Caki2 (cell line): ENCODE measurements around the gene GTSE1. TPM values are rescaled to one million over a fixed set of nuclear protein-coding genes. Genes with fewer than 3 reads are reported as not detected.

Experiments
- DNase-seq: peaks from one replicate; pipeline ENCODE4 v3.0.0-alpha.2; 2015; ENCODE audit warnings: low read depth
- in situ Hi-C: cut with HindIII; loops from 2 replicates; pipeline ENCODE4 v1.10.0; 2016; ENCODE audit warnings: low sequenced_read_pairs, low pct_unique_long_range_greater_than_20kb, mixed read lengths
- total RNA-seq: library from RNA; depleted of rRNA; stranded (reverse); fragments of >200 nt; shearing (Covaris generic); gene quantifications from 2 replicates; pipeline ENCODE4 v1.2.3, GENCODE V29; 2014; ENCODE audit warnings: low replicate concordance

Gene GTSE1
- total RNA-seq, 1 experiment from 2014 or later = 27.6 TPM

DNA sequence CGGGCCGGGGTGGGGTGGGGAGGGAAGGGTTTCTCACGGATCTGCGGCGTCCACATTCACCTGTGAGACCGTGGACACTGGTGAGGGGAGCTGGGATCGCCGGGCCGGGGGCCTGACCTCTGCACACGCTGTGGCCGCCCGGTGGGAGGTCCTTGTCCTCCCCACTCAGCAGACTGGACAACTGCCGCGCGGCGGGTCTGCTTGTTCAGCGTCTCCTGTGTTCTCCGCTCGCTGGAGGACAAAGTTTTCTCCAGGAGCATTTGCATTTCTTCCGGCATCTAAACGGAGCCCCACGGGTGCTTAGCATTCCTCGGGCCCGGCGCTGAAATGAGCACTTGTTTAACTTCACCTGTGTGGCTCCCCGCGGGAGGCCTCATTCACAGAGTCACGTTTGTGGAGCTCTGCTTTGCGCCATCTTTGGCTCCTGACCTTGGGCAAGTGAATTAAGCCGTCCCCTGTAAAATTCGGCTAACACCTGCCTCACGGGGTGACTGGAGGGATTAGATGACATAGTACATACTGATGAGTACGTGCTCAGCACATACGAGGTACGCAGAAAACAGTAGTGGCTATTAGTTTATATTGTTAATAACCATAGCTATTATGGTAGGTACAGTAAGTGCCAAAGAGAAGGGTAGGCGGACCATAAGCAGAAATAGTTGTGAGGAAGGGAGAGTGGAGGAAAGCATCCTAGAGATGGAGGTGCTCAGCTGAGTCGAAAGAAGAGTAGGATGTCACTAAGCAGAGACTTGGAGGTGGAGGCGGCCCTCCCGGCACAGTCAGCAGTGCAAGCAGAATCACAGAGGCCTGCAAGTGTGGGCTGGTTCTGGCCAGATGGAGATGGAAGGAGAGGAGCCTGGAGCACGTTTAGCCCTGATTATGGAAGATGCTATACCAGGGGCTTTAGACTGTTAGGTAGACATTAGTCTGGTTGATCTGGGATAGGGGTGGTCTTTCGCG is 39.7 kb downstream of the GTSE1 start:
- no peak for DNase-seq
- in situ Hi-C loops = loop anchor here (10.0 kb wide), 2 partner anchors 108 to 192 kb away; no protein-coding TSS in a partner anchor

DNA sequence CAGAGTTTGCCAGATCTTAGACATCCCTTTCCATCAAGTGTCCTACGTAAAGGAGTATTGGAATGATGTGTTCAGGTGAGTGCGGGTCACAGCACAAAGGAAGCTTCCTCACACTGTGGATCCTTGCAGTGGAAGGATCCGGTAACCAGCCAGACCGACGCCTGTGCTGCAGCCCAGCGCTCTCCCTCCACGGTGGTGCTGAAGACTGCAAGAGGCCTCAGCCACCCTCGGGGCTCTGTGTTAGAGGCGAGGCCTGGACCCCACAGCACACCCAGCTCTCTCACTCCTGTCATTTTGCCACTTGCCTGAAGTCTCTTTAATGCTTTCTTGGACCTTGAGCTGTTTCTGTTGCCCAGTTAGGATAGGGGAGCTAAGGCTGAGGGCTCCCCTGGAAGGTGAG is 41.2 kb downstream of the GTSE1 start:
- in situ Hi-C loops = loop anchor here (10.0 kb wide), 2 partner anchors 107 to 193 kb away; no protein-coding TSS in a partner anchor
- DNase-seq = no peak

DNA sequence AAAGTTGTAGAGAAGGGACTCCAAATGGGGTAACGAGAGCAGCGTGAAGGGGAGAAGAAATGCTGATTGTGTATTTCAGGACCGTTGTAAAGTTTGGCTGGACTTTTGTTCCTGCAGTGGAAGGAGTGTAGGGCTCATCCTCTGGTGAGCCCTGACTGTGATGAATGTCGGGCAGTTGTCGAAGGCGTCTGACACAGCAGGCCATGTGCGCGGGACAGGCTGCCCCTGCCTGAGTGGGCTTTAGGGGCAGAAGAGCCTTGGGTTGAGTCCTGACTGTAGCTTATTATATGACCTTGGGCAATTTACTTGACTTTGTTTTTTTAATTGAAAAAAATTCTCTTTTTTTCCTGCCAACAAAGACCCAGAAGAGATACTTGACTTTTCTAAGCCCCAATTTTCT is 42.0 kb downstream of the GTSE1 start:
- DNase-seq = no peak
- in situ Hi-C loops = loop anchor here (10.0 kb wide), 2 partner anchors 106 to 194 kb away; no protein-coding TSS in a partner anchor

DNA sequence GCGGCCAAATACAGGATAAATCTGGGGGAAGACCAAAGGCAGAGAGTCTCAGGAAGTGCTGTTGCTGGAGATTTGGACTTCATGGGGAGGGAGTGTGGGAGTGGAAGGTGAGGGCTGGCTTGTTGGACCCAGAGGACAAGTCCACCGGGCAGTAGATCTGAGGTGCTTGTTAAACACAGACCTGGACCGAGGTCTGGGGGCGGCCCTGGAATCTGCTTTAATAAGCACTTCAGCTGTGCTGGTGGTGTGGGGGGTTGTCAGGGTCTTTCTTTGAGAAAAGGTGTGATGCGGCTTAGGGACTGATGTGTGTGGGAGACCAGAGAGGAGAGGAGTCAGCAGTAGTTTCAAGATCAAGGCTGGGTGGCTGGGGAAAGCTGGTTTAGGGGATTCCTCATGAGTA is 43.3 kb downstream of the GTSE1 start:
- in situ Hi-C loops = loop anchor here (10.0 kb wide), 2 partner anchors 105 to 195 kb away; no protein-coding TSS in a partner anchor

DNA sequence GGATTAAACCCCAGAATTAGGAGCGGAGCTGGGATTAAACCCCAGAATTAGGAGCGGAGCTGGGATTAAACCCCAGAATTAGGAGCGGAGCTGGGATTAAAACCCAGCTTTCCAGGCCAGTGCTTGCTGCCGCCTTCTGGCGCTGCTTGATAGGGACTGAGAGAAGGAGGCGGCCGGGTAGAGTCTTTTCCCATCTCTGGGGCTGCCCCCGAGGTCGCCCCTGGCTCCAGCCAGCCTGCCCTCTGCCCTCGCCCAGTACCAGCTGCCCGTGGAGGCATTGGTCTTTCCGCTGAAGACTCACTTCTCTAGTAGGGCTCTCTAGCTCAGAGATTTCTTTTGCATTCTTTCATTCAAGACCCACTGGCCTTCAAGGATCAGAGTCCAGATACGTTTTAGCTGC is 44.0 kb downstream of the GTSE1 start:
- in situ Hi-C loops = no loop called here
- no peak for DNase-seq

More for the DNA sequence above, 43.3 kb downstream of the GTSE1 start:
- DNase-seq = no peak

DNA sequence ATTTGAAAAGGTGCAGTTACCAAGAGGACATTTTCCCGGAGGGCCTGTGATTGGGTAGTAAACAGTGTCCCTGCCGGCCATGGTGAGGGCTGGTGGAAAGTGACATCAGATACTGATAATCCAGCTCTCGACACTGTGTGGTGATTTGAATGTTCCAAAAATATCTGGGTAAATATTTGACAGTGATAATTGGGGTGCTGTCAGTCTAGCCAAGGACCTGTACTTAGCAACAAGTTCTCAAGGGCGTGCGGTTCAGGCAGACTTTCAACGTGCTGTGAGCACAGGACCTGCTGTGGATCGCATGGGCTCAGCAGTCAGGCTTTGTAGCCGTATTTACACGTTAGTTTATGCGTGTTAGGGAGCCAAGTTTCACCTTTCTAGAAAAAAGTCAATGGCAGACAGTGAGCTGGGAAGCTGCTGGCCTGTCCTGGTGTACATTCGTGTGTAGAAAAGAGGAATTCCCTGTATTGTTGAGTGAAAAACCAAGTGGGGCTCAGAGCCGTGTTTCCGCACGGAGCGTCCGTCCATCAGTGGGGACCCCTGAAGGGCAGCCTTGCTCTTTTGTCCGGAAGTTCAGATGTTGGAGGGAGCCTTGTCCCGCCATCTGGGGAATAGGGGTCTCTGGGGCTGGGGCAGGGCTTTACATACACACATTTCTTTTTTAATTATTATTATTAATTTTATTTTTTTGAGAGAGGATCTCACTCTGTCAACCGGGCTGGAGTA is 50.2 kb downstream of the GTSE1 start:
- no peak for DNase-seq
- in situ Hi-C loops = no loop called here

DNA sequence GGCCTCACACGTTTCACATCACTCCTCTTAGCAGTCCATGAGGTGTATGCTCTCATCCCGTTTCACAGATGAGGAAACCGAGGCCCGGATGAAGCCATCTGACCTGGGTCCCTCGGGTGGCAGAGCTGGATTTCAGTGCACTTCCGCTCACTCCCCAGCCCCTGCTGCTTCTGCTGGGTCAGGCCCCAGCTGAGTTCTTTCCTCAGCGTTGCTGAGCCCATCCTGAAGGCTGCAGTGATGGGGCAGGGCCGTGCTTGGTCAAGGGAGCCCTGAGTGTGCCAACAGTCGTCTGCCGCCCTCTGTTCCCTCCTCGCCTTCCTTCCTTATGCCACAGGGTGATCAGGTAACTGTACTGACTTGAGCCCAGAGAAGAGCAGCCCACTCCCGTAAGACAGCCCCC is 51.0 kb downstream of the GTSE1 start:
- no peak for DNase-seq
- in situ Hi-C loops = no loop called here

DNA sequence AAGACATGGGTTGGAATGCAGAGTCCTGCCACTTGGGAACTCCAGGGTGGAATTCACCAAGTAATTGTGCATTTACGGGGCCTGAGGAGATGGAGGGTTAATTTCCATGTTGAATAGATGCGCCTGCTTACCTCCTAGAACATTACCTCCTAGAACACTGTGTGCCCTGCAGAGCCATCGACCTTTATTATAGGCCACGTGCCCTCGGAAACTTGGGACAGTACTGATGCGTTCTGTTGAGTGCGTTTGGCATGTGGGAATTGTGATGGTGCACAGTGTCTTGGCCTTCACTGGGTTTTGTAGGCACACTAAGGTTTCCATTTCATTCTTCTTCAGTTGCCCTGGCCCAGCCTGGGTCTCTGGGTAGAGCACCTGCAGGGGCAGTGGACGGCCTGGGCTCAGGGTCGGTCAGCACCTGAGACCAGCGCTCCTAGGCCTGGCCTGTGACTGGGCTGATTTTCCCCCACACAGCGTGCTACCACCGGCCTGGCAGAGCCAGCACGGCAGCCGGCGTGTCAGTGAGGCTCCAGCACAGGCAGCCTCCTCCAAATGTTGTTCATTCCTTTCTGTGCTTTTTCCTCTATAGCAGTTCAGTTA is 51.5 kb downstream of the GTSE1 start:
- in situ Hi-C loops = no loop called here
- no peak for DNase-seq

DNA sequence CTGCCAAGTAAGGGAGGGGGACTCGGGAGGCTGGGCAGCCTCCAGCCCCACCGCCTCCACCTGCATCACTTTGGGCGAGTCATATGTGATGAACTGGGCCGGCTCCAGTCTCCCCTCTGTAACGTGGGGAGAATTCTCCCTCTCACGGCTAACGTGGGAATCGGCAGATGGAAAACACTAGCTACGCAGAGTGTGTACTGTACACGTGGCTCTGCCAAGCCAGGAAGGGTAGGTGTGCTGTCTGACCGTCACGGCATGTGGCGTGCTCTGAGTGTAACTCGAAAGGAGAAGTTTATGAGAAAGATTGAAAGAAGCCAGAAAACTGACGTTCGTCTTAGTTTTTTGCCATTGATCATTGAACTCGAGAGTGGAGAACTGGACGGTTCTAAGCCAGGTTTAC is 52.6 kb downstream of the GTSE1 start:
- in situ Hi-C loops = no loop called here

DNA sequence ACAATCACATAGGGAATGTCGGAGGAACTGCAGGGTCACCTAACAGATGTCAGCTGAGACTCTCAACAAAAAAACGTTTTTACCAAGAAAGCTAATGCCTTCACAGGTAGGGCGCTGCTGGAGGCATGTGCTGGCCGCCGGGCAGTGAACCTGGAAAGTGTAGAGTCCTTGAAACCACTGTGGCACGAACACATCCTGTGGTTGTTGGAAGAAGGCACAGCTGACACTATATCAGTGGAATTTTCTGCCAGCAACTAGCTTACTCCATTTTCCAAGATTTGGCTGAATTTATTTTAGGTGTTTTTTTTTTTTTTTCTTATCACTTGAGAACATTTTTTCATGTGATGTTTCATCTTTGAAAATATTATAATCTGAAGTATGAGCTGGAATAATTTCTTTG is 53.0 kb downstream of the GTSE1 start:
- in situ Hi-C loops = no loop called here
- no peak for DNase-seq

More for the DNA sequence above, 52.6 kb downstream of the GTSE1 start:
- DNase-seq = no peak

DNA sequence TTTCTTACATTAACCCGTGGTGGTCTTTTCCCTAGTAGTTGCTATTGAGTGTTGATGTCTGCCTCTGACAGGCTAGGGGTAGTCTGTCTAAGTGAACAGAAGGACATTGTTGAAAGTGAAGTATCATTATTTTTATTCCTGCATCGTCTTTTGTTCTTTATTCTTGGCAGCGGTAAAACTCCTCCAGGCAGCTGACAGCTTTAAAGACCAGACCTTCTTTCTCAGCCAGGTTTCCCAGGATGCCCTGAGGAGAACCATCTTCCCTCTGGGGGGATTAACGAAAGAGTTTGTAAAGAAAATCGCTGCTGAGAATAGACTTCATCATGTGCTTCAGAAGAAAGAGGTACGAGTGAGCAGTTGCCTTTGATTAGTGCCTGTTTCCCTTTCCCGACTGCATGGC is 53.5 kb downstream of the GTSE1 start:
- in situ Hi-C loops = no loop called here

DNA sequence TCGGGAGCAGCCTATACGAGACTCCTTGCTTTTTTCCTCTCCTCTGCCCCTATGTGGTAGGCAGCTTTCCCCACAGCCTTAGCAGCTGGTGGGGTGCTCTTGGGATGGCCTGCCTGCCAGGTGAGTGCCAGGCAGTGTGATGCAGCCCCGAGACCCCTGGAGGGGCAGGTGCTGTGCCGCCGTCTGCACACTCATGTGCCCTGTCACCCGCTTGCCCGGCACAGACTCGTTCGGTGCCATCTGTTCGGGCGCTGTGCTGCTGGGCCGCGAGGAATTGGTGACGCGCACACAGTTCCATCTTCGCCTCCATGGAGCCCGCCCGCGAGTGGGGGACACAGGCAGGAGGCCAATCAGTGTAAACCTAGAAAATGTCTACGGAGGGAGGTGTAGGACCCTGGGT is 54.0 kb downstream of the GTSE1 start:
- no peak for DNase-seq
- in situ Hi-C loops = no loop called here

More for the DNA sequence above, 53.5 kb downstream of the GTSE1 start:
- no peak for DNase-seq

DNA sequence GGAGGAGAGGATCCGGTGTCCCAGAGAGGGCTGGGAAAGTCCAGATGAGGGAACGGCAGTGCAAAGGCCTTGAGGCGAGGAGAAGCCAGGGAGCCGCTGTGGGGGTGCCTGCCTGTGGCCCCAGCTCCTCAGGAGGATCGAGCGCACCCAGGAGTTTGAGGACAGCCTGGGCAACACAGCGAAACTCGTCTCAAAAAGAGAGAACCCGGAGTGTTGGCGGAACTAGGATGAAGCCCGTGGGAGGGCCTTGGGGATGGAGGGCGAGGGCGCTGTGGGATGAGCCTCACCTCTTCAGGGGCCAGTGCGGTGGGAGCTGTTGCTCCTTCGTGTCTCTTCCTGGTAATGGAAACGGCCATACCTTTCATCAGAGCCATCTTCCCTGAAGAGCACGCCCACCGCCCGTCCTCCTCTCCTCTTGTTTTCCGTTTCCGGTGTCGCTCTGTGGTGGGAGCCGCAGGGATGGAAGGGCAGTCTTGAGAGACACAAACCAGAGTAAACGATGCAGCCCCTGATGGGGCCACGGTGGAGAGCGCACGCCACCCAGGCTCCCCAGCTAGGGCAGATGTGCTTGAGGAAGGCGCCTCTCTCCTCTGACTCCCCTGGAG is 54.6 kb downstream of the GTSE1 start:
- in situ Hi-C loops = no loop called here
- DNase-seq = no peak

DNA sequence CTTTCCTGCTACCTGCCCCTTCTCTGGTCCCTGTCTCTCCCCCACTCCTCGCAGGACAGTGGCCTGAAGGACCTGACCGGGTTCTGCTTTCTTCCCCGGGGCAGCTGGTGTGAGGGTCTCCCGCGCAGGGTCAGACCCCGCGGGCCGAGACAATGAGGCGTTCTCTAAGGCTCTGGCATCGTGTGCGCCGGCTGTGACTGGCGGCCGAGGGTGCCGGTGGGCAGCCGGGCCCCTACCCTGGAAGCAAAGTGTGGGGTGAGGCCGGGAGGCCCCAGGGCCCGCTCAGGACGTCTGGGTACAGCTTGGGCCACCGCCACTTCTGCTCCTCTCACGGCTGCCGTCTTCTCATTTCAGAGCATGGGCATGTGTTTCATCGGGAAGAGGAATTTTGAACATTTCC is 55.1 kb downstream of the GTSE1 start:
- DNase-seq = no peak
- in situ Hi-C loops = no loop called here

DNA sequence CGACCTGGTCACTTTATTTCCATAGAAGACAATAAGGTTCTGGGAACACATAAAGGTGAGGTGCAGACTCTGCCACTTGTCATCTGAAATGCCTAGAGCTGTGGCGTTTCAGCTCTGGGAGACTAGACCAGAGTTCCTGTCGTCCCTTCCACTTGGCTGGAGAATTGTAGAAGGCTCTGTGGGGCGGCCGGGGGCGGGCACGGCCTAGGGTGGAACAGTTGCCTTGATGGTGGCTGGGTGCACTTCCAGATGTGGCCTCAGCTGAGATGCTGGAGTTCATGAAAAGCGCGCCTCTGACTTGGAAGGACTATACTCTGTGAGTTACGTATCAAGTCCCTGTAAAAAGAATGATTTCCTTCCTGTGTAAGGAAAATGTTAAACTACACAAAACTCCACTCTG is 55.6 kb downstream of the GTSE1 start:
- DNase-seq = no peak
- in situ Hi-C loops = no loop called here

DNA sequence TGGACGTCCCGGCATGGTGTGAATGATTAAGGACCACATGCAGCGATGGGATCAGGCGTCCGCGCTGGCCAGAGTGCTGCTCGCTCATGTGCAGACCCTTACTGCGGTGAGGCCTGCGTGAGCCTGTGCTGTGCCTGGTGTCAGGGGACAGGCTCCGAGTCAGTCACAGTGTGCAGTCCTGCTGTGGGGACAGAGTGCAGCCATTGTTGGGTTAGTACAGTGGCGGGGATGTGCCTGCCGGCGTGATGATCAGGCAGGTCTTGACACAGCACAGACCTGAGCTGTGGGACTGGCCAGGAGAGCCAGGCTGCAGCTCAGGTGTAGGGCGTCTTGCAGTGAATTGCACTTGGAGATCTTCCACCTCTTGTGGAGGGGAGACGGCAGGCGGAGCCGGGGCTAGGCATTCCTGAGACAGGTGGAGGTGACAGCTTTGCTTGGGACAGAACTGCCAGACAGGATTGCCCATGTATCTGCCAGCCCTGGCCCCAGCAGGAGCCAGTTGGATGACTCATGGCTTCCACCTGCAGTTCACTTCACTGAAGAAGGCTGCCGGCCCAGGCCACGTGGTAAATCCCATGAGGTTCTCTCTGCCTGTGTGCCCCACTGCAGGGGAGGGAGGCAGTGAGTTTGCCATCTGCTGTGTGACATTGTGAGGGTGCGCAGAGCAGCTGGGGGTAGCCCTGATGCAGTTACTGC is 56.2 kb downstream of the GTSE1 start:
- in situ Hi-C loops = no loop called here
- DNase-seq = peak; percentile 73

DNA sequence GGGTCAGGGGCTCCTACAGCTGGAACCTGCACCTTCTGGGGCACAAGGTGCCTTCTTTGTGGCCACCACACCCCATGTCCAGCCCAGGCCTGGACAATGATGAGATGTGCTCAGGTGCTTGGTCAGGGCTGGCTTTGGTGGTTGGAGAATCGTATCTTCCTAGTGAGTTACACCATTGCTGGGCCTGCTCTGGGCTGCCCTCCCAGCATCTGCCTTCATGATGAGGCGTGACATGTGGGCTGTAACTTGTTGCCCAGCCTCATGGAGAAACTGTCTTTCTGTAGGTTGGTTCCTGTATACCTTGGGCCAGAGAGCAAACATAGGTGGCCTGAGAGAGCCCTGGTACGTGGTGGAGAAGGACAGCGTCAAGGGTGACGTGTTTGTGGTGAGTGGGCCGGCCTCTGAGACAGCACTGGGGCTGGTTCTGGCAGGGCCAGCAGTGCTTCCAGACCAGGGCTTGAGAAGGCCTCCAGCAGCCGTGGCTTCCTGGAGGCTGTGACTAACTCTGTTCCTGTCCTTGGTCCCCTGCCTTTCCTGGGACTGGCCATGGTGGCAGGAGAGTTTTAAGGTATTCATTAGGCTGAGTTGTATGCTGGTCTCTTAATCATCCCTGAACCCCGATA is 56.9 kb downstream of the GTSE1 start:
- DNase-seq = no peak
- in situ Hi-C loops = no loop called here
